ENCODE results near the gene KDM2B. TPM values are rescaled to one million over a fixed set of nuclear protein-coding genes. Genes with fewer than 3 reads are reported as not detected.
"Not testable (repeated sequence)": the region's sequence is repeated elsewhere in the genome, so short reads cannot be mapped to it uniquely, and the experiment has no call there.

KDM2B gene
- total RNA-seq, 1 donor from 2014 or later: 19.8 TPM

GRCh38 chr12:121391619-121392324, 189.1 kb downstream of the KDM2B start:
- DNase-seq (ENCODE audit: low read depth in 2 of 2): no peak

- DNase-seq (ENCODE audit: low read depth in 2 of 2): no peak
Measured at GRCh38 chr12:121390856-121391255, 190.0 kb downstream of the KDM2B start.

- peak in 1 of 2 donors; percentile 42 for DNase-seq (ENCODE audit: low read depth in 2 of 2)
Measured at GRCh38 chr12:121388421-121388981, 192.3 kb downstream of the KDM2B start.

GRCh38 chr12:121384891-121385290, 195.9 kb downstream of the KDM2B start:
- not testable (repeated sequence) for DNase-seq (ENCODE audit: low read depth in 2 of 2)

- no peak for DNase-seq (ENCODE audit: low read depth in 2 of 2)
Measured at GRCh38 chr12:121383601-121384021, 197.2 kb downstream of the KDM2B start.

- DNase-seq (ENCODE audit: low read depth in 2 of 2): no peak
Measured at GRCh38 chr12:121379945-121380344, 200.9 kb downstream of the KDM2B start.

Other genes starting within 250 kb of the KDM2B start
- 115 and 124 TPM in 2 replicates for gene ANAPC5, start 228.6 kb downstream of the KDM2B start, total RNA-seq
- 83.6 and 114 TPM in 2 replicates for gene RNF34, start 180.9 kb downstream of the KDM2B start, total RNA-seq
- 8.1 and 14.7 TPM in 2 replicates for gene ORAI1, start 45.5 kb upstream of the KDM2B start, total RNA-seq
- 0.13 and 0.26 TPM in 2 replicates for gene MORN3, start 88.6 kb upstream of the KDM2B start, total RNA-seq
- 3.9 and 5.3 TPM in 2 replicates for gene TMEM120B, start 131.7 kb upstream of the KDM2B start, total RNA-seq
- gene RHOF, start 212.7 kb upstream of the KDM2B start, total RNA-seq: 2.3 and 2.5 TPM in 2 replicates
- 1.3 and 3.3 TPM in 2 replicates for gene SETD1B, start 223.0 kb upstream of the KDM2B start, total RNA-seq

Measured in dermis microvascular lymphatic vessel endothelial cell (primary cell).